Activated CD4-positive, CD25-positive, alpha-beta regulatory T cell treated with anti-CD3 and anti-CD28 coated beads, Interleukin-2, amount 50 U/mL, for 72 hours (primary cell): ENCODE measurements around the gene RAMP3.
"Not testable (repeated sequence)": the region's sequence is repeated elsewhere in the genome, so short reads cannot be mapped to it uniquely, and the experiment has no call there.

Source experiments
- DNase-seq: peaks from one replicate; pipeline ENCODE4 v3.0.0; 2021

RAMP3 gene

DNA sequence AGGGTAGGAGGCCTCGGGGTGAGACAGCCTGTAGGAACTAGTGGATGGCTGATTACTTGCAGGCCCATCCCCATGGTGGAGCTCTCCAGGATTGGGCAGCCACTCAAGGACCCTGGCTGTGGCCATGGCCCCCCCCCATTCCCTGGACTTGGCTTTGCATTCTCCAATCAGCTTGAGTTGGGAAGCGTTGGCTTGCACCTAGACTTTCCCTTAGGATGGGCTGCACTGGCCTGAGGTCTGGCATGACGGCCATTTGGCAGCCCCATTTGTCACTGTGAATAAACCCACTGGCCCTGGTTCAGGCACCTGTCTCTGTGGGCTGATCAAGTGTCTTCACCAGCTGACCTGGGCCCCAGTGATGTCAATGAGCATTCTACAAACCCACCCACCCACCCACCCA, 41.4 kb downstream of the RAMP3 start:
- DNase-seq, result no peak

DNA sequence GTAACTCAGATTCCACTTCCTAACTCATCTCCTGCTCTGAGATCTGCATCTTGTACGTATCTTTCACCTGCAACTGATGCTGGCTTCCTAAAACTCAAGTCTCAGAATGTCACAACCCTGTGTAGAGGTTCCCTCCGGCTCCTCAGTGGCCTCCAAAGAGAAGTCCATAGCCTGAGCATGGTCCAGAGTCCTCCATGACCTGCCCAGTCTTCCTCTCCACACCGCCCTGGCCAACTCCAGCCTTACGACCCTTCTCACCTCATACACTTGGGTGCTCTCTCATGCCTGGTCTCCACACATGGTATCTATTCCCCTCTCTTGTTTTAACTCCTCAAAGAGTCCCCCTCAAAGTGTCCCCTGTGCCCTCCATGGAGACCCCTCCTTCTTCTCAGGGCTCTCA, 41.9 kb downstream of the RAMP3 start:
- no peak for DNase-seq

DNA sequence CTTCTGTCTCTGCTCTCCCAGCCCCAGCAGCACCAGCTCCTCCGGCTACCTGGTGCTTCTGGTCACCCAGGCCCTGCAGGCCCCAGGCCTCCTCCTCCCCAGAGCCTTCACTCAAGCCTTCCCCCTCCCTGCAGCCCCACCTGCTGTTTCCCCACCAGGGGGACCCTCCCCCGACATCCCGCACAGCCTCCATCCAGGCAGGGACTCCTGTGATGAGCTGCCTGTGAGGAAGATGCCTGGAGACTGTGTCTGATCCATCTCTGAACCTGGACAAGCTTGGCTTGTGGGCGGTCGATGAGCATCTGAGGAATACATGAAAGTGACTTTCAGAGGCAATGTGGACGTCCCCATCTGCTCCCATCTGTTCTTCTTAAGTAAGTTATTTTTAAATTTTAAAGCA, 45.0 kb downstream of the RAMP3 start:
- DNase-seq, result no peak

DNA sequence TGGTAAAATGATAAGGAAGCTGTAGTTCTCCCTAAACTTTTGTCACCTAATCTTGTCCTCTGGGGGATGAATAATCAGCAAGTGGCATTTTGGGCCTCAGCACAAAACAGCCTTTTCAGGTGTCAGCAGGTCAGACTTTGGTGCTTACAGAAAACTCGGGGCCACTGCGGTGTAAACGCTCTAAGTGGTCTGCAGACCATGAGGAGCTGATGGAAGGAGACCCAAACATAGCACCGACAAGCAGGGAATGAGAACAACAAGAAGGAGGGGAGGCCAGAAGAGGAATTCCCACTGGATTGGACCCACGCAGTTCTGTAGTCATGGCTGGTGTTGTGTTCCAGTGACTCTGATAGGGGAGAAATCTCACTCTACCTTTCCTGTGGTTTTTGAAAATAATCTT, 45.4 kb downstream of the RAMP3 start:
- DNase-seq, result no peak

DNA sequence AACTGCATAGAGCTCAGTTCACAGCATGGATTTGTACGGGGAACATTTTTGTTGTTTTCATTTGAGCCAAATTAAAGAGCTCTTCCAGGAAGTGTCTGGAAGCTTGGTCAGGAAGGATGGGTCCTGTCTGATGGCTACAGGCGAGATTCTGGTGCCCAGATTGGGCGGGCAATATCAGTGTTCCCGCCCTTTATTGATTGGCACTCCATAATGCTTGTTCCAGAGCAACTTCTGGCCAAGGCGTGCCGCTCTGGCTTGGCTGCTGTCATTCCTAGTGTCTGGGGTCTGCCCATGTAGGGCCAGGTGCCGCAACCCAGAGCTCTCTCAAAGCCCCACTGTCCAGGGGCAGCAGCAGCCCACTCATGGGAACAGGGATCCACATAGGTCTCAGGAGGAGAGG, 45.9 kb downstream of the RAMP3 start:
- DNase-seq, result no peak

DNA sequence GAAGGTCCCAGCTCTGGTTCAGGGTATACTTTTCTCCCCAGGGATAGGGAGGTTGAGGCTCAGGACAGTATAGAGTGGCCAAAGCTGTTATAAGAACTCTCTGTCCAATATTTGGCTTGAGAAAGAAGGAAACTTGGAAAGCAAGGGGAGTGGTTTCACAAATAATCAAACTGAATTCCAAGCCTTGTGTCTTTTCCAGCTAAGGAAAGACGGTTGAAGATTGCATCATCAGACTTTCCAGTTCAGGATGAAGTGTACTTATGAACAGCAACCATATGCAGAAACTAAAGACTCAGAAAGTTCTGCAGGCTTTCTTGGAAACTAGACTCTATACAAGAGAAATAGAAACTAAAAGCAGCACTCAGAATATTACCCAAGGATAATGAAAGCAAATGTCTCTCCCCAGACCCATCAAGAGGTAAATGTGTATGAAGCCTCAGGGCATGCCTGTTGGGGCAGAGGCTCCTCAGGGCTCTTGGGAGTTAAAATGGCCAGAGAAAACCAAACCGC, 46.4 kb downstream of the RAMP3 start:
- DNase-seq, result no peak

DNA sequence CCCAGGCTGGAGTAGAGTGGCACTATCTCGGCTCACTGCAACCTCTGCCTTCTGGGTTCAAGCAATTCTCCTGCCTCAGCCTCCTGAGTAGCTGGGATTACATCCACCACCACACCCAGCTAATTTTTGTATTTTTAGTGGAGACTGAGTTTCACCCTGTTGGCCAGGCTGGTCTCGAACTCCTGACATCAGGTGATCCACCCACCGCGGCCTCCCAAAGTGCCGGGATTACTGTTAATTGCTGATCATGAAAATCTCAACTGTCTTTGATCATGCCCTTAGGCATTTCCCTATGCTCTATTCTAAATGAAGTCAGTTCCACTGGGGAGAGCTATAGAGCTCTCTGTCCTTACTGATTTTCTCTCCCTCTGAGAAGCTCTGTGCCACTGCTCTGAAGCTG, 48.7 kb downstream of the RAMP3 start:
- not testable (repeated sequence) for DNase-seq

DNA sequence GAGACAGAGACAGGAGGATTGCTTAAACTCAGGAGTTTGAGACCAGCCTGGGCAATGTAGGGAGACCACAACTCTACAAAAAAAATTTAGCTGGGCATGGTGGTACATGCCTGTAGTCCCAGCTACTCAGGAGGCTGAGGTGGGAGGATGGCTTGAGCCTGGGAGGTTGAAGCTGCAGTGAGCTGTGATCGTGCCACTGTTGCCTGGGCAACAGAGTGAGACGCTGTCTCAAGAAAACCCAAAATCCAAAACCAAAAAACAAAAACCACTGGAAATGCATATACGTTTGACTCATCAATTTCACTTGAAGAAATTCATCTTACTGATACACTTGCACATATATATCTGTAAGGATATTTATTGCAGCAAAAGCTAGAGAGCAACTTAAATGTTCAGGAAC, 52.3 kb downstream of the RAMP3 start:
- DNase-seq, result not testable (repeated sequence)

DNA sequence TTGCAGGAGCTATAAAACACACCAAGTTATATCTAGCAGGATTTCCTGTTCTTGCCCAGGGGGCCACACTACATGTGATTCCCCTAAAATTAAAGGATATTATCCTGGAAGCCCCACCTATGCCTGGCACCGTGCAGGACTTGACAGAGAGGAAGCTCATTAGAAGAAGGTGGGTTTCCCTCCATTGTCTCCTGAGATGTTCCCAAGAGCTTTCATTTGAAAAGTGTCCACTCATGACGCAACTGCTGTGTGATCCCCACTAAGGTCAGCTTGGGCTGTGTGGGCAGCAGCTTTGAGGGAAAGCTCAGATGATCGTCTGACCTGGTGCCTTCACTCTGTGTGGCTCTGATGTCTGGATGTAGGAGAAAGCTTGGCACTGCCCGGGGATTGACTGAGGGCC, 53.5 kb downstream of the RAMP3 start:
- DNase-seq, result no peak

DNA sequence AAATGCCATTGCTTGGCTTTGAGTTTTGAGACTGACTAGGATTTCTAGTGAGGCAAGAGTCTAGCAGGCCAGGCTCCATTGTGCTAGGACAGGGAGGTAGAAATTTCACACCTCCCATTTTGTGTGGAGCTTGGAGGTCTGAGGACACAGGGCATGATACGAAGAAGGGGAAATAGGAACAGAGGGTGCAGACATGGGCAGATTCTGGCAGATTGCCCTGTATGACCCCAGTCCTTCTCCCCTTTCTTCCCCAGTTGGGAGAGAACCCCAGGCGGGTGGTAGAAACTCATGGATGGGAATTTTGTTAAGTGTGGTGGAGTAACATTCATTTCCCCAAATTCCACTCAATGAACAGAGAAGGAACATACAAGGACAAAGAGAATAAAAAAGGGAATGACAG, 54.4 kb downstream of the RAMP3 start:
- no peak for DNase-seq

DNA sequence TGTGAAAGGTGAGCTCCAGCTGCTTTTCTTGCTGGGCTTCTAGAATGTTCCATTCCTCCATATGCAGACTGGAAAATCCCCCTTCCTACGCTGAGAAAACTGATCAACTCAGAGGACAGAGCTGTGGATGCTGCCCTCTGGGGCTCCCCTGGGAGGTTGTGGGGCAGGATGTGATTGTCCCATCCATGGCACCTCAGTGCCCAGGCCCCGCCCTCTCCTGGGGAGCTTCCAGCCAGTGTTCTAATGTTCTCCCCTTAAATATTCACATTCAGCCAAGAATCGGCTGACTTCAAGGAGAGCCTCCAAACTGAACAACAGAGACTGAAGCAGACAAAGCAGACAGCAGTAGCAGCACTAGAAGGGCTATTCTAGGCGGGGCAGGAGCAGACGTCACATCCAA, 55.0 kb downstream of the RAMP3 start:
- no peak for DNase-seq

DNA sequence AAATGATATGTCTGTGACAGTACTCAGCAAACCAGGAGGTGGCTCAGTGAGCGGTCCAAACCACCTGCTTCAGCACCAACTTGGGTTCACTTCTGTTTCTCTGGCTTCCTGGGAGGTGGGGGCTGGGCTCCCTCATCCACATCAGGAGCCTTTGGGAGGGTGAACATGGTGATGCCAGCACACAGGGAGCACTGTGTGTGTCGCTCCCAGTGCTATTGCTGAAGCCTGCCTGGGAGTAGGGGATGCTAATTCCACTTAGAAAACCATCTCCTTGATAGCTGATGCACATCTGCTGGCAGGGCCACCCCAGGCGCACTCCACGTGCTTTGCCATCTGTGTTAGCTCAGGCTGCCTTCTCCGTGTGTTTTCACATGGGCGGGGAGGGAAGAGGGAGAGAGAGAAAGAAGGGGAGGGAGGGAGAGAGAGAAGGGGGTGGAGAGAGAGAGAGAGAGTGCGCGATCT, 58.0 kb downstream of the RAMP3 start:
- DNase-seq, result no peak

DNA sequence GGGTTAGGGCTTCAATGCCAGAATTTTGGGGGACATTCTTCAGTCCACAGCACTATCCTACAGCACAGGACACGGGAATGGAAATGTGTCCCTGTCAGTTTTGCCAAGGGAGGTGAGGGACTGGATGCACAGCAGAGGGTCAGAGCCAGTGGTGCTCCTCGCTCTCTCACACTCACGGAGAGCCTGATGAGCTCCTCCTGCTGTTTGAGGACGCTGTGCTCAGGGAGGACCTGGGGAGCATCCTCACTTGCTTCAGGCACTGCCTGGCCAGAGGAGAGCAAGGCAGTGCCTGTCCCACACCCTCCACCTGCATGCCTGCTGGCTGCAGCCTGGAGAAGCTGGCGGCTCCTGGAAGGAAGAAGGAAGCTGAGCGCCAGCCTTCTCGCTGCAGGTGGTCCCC, 58.6 kb downstream of the RAMP3 start:
- no peak for DNase-seq

DNA sequence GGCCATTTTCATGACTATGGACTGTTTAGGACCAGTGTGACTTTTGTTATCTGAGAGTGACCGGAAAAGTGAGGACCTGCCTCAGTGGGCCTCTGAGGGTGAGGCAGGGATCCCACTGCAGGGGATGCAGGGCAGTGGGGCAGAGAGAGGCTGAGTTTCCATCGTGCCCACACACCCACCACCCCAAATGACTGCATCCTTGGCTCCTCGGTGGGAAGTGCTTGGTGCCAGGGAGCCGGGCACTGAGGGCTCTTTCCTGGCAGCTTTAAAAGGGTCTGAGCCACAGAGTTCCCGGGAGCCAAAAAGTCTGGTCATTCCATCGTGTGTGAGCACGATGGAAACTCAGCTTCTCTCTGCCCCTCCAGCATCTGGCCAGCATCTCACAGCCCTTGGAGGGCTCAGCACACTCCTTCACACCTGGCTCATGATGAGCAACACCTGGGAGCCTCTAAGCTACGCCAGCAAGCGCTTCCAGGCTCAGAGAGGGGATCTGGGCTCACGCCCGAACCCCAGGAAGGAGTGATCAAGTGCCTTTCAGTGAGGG, 59.1 kb downstream of the RAMP3 start:
- no peak for DNase-seq

DNA sequence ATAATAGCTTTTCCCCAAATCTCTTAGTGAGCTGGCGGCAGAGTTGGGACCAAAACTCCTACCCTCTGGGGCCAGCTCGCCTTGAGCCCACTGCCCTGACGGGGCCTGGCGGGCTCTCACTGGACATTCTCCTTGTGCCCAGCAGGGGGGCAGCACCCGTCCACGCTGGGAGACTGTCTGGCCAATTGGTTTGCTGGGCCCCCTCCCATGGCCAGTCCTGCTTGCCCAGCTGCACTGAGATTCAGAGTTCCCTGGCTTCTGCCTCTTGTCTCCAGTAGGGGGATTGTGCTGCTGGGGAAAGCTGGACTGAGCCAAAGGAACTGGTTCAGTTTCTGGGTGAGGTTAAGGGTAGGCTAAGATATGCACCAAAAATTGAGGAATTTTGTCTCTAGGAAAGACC, 59.8 kb downstream of the RAMP3 start:
- no peak for DNase-seq

DNA sequence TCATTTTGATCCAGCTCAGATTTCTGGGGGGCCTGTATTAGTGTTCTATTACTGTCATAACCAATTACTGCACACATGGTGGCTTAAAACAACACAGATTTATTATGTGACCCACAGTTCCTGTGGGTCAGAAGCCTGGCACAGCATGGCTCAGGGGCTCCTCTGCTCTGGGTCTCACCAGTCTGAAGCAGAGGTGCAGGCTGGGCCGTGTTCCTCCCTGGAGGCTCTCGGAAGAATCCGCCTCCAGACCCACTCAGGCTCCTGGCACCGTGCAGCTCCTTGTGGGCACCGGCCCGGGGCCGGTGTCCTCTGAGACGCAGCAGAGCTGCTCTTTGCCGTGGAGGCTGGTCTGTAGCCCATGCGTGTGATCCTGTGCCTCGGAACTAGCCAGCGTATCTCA, 61.5 kb downstream of the RAMP3 start:
- no peak for DNase-seq

DNA sequence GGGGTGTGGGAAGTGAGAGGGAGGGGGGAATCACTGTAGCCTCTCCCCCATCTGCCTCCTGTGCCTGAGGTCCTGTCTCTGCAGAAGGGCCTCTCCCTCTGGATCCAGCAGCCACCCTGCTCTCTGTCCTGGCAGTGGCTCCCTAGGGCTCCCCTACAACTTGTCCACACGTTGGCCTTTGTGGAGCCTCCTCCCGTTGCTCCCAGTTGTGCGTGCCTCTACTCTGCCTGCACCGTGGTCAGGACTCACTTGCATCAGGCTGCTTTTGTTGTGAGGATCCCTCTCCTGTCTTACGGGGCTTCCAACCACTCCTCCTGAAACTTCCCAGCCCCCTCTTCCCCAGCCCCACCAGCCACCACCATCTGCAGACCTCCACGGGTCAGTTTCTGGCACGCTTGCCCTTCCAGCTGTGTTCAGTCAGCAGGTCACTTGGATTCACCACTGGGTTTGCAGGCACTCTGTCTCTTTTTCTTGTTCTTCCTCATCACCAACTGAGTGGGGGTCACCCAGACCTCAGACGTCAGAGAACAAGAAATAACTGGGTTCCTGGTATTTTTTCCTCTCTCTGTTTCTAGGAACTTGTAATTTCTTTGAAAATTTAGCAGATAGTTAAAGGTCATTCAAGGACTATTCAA, 62.3 kb downstream of the RAMP3 start:
- no peak for DNase-seq

DNA sequence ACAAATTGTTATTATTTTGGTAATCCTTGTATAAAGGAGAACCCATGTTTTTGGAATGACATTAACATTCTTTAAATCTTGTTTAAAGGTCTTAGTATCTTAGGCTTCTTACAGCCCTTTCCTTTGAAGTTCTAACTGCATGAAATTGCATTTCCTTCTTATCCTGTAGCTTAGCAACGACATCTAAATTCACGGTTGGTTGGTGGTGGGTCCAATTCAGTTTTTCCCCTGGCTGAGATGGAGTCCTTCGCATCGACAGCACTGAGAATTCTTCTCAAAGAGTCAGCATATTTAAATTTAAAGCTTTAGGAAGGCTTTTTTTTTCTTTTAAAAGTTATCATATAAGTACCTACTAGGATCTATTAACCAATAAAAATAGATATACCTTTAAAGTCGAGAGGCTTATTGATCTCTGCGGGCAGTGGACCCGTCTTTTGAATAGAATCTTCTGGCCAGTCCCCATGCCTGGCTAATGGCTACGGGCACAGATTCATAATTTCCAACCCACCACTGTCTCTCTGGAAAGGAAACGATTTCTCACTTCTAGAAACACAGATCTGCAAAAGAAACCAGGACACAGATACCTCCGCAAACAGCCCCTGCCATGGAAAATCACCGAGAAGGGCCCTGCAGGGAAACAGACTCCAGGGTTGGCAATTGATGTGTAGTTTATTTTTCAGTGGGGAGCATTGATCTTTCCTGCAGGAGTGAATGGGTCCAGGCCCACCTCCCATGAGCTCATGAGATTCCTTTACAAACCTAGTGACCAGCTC, 63.4 kb downstream of the RAMP3 start:
- DNase-seq, result no peak

DNA sequence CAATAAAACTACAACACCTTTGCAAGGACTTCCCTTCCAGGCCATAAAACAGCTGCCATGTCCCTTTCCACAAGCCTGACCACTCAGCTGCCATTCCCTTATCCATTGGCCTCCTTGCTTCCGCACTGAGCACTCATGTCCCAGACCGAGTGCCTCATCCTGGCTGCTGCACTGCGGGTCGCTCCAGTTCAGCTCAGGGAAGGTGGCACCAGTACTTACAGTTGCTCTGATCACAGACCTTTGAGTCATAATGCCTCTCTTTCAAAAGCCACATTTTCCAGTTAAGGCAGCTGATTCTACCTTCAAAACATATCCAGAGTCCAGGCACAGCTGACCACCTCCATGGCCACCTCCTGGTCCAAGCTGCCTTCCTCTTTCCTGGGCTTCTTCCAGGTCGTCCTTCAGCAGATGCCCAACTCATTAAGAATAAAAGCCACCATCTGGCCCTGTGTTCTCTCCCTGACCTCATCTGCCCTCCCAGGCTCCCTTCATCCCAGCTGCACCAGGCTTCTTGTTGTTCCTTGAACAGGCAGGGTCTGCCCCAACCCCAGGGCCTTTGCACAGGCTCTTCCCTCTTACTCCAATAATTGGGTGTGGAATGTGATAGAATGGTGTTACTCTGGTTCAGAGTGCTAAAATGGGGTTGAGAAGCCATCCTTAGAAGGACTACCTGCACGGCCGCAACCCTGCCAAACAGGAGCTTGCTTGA, 64.5 kb downstream of the RAMP3 start:
- no peak for DNase-seq

DNA sequence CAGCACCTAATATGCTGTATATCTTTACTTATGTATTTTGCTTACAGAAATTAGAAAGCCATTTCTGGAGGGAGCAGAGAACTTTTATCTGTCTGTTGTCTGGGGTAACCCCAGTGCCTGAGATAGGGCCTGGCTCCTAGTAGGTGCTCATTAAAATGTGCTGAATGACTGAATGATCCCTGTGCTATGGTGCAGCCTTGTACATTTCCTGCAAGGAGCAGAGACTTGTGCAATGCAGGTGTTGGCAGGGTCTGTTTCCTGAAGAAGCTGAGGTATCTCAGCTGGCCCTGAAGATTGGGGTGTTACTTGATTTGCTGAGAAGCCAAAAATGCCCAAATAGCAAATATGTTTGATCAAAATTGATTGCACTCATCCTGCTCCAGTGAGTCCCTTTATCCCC, 65.5 kb downstream of the RAMP3 start:
- DNase-seq, result no peak

DNA sequence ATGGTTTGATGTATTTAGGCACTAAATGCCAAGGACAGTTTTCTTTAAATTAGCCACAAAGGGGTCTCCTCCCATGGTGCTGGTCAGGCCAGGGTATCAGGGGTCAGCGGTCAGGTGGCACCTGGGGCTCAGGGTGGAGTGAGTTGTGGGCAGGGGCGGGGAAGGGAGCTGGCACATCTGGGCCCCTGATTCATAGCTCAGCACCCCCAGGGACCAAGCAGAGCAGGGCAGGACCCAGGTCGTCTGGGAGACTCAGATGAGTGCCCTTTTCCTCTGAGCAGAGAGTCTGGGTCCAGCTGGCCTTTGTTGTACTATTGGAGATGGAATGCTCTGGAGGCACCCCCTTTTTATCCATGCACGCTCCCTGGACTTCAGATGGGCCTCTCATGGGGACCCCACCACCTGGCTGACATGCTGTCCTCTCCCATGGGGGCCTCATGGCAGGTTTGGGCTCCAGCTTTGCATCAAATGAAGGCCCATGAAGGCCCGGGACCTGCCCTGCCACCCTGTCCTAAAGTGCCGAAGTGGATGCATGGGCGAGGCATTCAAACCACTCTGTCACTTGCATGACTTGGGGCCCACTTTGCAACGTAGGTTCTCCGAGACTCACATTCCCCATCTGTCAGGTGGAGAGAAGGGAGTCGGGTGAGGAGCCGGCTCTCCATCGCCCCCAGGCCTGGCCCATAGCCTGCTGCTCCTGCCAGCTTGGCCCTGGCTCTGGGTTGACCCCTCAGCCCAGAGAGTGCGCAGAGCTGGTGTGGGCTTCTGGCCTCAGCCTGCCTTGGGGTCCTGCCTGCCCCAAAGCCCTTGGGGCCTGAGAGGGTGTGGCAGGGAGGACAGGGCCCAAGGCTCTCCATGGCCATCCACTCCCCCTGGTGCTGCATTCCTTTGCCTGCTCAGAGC, 66.4 kb downstream of the RAMP3 start:
- DNase-seq, result no peak

DNA sequence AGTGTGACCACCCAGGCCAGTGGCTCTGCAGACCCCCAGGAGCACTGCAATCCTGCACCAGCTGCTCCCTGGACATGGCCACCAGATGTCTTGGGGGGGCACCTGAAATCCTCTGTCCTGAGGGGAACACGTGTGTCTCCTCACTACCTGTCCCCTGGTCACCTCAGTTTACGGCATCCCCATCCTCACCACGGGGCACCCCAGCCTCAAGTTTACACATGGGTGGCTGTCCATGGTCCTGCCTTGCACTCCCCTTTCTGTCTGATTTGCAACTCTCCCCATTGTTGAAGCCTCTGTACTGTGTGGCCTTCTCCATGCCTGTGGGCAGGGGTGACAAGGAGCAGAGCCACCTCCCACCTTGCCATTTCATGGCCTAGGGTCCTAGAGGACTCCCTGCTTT, 67.2 kb downstream of the RAMP3 start:
- no peak for DNase-seq
